K562 (cell line): ENCODE measurements around the gene STX2. TPM values are rescaled to one million over a fixed set of nuclear protein-coding genes. Genes with fewer than 3 reads are reported as not detected.

ENCODE experiments used
- ARID2 ChIP-seq: fragments of 450-650 bp; IDR thresholded peaks from 2 replicates; pipeline ENCODE4 v1.6.1; 2017; ENCODE audit warnings: antibody characterized with exemption, mild to moderate bottlenecking
- CC2D1A ChIP-seq: fragments of 450-650 bp; IDR thresholded peaks from 2 replicates; pipeline ENCODE4 v1.6.1; 2017; ENCODE audit warnings: mild to moderate bottlenecking
- CHCHD3 ChIP-seq: fragments of 250-450 bp; sonication (Bioruptor Pico); IDR thresholded peaks from 2 replicates; pipeline ENCODE4 v2.1.2; 2022; ENCODE audit warnings: mild to moderate bottlenecking
- CHD4 ChIP-seq: fragments of 200-600 bp; sonication (generic); IDR thresholded peaks from 3 replicates; pipeline ENCODE4 v1.6.1; 2012; ENCODE audit warnings: low read depth, mild to moderate bottlenecking, mixed read lengths, low read length, inconsistent platforms; ENCODE audit not compliant: insufficient read depth, insufficient replicate concordance, poor library complexity, severe bottlenecking
- DIDO1 ChIP-seq: fragments of 450-650 bp; IDR thresholded peaks from 2 replicates; pipeline ENCODE4 v1.6.1; 2016; ENCODE audit warnings: low read depth, missing biosample characterization, missing genetic modification characterization
- DNMT1 ChIP-seq: fragments of 450-650 bp; IDR thresholded peaks from 2 replicates; pipeline ENCODE4 v1.6.1; 2016; ENCODE audit warnings: antibody characterized with exemption, mild to moderate bottlenecking
- FOXK2 ChIP-seq, 2 experiments: fragments of 450-650 bp; IDR thresholded peaks in 1 of 2; conservative IDR thresholded peaks in 1 of 2; 2 replicates each; pipeline ENCODE4 v1.6.1; 2016; ENCODE audit warnings: low read depth in 2 of 2, mild to moderate bottlenecking in 1 of 2
- HDAC1 ChIP-seq, 2 experiments: fragments of 450-650 bp; IDR thresholded peaks; 2 replicates each; pipeline ENCODE4 v1.6.1; 2016 to 2017; ENCODE audit warnings: inconsistent platforms in 1 of 2, mild to moderate bottlenecking in 1 of 2, moderate library complexity in 1 of 2
- HNRNPUL1 ChIP-seq: fragments of 200-400 bp; formaldehyde crosslinking; IDR thresholded peaks from 2 replicates; pipeline ENCODE4 v1.6.1; 2017; ENCODE audit warnings: low read length
- JUND ChIP-seq, 2 experiments: IDR thresholded peaks; 2 replicates in 1 of 2; 3 replicates in 1 of 2; pipeline ENCODE4 v1.6.1; 2011; ENCODE audit warnings: borderline replicate concordance in 2 of 2, low read depth in 2 of 2, low read length in 2 of 2, improper control_type of control experiment in 1 of 2, missing biosample characterization in 1 of 2, missing genetic modification characterization in 1 of 2, missing genetic modification reagents in 1 of 2
- KHSRP ChIP-seq: fragments of 450-650 bp; IDR thresholded peaks from 2 replicates; pipeline ENCODE4 v1.6.1; 2017
- LARP7 ChIP-seq: fragments of 450-650 bp; IDR thresholded peaks from 2 replicates; pipeline ENCODE4 v1.6.1; 2016
- MEF2D ChIP-seq: conservative IDR thresholded peaks from 2 replicates; pipeline ENCODE4 v1.6.1; 2016; ENCODE audit warnings: low read depth, missing genetic modification characterization, missing compliant biosample characterization
- NCOA1 ChIP-seq: fragments of 450-650 bp; IDR thresholded peaks from 2 replicates; pipeline ENCODE4 v1.6.1; 2016; ENCODE audit warnings: low read depth
- ZNF384 ChIP-seq: IDR thresholded peaks from 2 replicates; pipeline ENCODE4 v1.6.1; 2012; ENCODE audit warnings: low read depth, low read length, improper control_type of control experiment
- ZNF589 ChIP-seq: fragments of 200-800 bp; sonication (Bioruptor generic); IDR thresholded peaks from 2 replicates; pipeline ENCODE4 v1.6.1; 2016; ENCODE audit warnings: low read depth, missing genetic modification characterization, missing compliant biosample characterization
- ZNF785 ChIP-seq: fragments of 250-450 bp; sonication (Bioruptor Pico); IDR thresholded peaks from 2 replicates; pipeline ENCODE4 v1.4.0; 2020; ENCODE audit warnings: mild to moderate bottlenecking
- ZZZ3 ChIP-seq: fragments of 450-650 bp; IDR thresholded peaks from 2 replicates; pipeline ENCODE4 v1.6.1; 2016; ENCODE audit warnings: antibody characterized with exemption, mild to moderate bottlenecking, moderate library complexity
- polyA plus RNA-seq, 8 experiments: library from polyadenylated mRNA; depleted of rRNA in 4 of 8; stranded (reverse) in 5 of 8; unstranded in 3 of 8; fragments of >200 nt; fragmentation: Nextera tagmentation in 2 of 8; fragmentation: Illumina TruSeq in 1 of 8; extraction: Ambion mirVana in 2 of 8; extraction: Trizol in 1 of 8; gene quantifications; 2 replicates each; pipeline versions ENCODE4 v1.2.1 to v1.2.3, GENCODE V29; 2011 to 2014; ENCODE audit warnings: inconsistent platforms in 1 of 8, missing spikeins in 1 of 8
- total RNA-seq, 7 experiments: library from RNA; depleted of rRNA in 6 of 7; stranded (reverse); fragments of >200 nt in 6 of 7; fragmentation: Illumina TruSeq in 2 of 7; extraction: Trizol in 2 of 7; gene quantifications; 2 replicates each; pipeline versions ENCODE4 v1.2.1 to v1.2.3, GENCODE V29; 2011 to 2021; ENCODE audit warnings: low replicate concordance in 1 of 7
- TF ChIP-seq, protein P1 (sequence below): fragments of 450-650 bp; formaldehyde crosslinking; conservative IDR thresholded peaks from 2 replicates; pipeline ENCODE4 v1.4.0; 2022; ENCODE audit warnings: mild to moderate bottlenecking, missing genetic modification characterization
- TF ChIP-seq, protein P2 (sequence below): fragments of 450-650 bp; IDR thresholded peaks from 2 replicates; pipeline ENCODE4 v1.6.1; 2016; ENCODE audit warnings: low read depth

Gene STX2
- total and polyA plus RNA-seq, 9 of the 15 experiments (the other 6 are each of a cell fraction or from before 2014, with no cell fraction given) = 22.2 to 54.6 (median 30.8) TPM

DNA sequence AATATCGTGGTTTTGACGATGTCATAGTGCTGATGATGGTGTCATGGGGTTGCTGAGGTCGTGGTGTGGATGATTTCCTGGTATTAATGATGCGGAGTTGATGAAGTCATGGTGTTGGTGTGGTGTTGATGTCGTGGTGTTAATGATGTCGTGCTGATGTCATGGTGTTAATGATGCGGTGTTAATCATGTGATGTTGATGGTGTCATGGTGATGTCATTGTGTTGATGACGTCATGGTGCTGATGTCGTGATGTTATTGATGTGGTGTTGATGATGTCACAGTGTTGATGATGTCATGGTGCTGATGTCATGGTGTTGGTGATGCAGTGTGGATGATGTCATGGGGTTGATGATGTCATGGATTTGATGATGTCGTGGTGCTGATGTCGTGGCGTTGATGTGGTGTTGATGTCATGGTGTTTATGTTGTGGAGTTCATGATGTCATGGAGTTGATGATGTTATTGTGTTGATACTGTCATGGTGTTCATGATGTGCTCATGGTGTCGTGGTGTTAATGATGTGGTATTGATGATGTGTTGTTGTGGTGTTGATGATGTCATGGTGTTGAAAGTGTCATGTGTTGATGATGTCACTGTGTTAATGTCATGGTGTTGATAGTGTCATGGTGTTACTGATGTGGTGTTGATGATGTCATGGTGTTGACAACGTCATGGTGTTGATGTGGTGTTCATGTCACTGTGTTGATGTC, 74.4 kb downstream of the STX2 start (continued):
- TF ChIP-seq ARID2 (no peak), ZNF384 (no peak), HDAC1 (IDR thresholded peaks at IDR 0.05) (0 out of 4 replicates have a peak, but pooled peaks of 1 of the 2 experiments have one; percentile 13), CHD4 (peak; percentile 13), NCOA1 (peak; percentile 100), DNMT1 (no peak), CHCHD3 (CRISPR knock-in tag) (no peak), JUND (IDR thresholded peaks at IDR 0.05; ENCODE audit: borderline replicate concordance, low read depth, low read length) (peak; percentile 85), JUND (tag; IDR thresholded peaks at IDR 0.05; ENCODE audit: borderline replicate concordance, low read depth, low read length) (peak; percentile 97), KHSRP (peak; percentile 99), ZNF589 (CRISPR knock-in tag) (no peak), DIDO1 (peak; percentile 28; the same call in 1 of the 2 replicates), MEF2D (no peak; the same call in none of the 2 replicates), ZZZ3 (0 out of 2 replicates have a peak, but pooled peaks have one; percentile 53), ZNF785 (CRISPR knock-in tag) (no peak), FOXK2 (conservative IDR thresholded peaks at IDR 0.05 in 1 of 2, IDR thresholded peaks at IDR 0.05 in 1 of 2; ENCODE audit: low read depth in 2 of 2) (peak in 1 of 2 experiments; percentile 73; a peak in 3 of 4 replicates), LARP7 (peak; percentile 21; the same call in 1 of the 2 replicates), HNRNPUL1 (no peak), CC2D1A (no peak)
- TF ChIP-seq, protein P1, sequence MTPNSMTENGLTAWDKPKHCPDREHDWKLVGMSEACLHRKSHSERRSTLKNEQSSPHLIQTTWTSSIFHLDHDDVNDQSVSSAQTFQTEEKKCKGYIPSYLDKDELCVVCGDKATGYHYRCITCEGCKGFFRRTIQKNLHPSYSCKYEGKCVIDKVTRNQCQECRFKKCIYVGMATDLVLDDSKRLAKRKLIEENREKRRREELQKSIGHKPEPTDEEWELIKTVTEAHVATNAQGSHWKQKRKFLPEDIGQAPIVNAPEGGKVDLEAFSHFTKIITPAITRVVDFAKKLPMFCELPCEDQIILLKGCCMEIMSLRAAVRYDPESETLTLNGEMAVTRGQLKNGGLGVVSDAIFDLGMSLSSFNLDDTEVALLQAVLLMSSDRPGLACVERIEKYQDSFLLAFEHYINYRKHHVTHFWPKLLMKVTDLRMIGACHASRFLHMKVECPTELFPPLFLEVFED = no peak
- TF ChIP-seq, protein P2, sequence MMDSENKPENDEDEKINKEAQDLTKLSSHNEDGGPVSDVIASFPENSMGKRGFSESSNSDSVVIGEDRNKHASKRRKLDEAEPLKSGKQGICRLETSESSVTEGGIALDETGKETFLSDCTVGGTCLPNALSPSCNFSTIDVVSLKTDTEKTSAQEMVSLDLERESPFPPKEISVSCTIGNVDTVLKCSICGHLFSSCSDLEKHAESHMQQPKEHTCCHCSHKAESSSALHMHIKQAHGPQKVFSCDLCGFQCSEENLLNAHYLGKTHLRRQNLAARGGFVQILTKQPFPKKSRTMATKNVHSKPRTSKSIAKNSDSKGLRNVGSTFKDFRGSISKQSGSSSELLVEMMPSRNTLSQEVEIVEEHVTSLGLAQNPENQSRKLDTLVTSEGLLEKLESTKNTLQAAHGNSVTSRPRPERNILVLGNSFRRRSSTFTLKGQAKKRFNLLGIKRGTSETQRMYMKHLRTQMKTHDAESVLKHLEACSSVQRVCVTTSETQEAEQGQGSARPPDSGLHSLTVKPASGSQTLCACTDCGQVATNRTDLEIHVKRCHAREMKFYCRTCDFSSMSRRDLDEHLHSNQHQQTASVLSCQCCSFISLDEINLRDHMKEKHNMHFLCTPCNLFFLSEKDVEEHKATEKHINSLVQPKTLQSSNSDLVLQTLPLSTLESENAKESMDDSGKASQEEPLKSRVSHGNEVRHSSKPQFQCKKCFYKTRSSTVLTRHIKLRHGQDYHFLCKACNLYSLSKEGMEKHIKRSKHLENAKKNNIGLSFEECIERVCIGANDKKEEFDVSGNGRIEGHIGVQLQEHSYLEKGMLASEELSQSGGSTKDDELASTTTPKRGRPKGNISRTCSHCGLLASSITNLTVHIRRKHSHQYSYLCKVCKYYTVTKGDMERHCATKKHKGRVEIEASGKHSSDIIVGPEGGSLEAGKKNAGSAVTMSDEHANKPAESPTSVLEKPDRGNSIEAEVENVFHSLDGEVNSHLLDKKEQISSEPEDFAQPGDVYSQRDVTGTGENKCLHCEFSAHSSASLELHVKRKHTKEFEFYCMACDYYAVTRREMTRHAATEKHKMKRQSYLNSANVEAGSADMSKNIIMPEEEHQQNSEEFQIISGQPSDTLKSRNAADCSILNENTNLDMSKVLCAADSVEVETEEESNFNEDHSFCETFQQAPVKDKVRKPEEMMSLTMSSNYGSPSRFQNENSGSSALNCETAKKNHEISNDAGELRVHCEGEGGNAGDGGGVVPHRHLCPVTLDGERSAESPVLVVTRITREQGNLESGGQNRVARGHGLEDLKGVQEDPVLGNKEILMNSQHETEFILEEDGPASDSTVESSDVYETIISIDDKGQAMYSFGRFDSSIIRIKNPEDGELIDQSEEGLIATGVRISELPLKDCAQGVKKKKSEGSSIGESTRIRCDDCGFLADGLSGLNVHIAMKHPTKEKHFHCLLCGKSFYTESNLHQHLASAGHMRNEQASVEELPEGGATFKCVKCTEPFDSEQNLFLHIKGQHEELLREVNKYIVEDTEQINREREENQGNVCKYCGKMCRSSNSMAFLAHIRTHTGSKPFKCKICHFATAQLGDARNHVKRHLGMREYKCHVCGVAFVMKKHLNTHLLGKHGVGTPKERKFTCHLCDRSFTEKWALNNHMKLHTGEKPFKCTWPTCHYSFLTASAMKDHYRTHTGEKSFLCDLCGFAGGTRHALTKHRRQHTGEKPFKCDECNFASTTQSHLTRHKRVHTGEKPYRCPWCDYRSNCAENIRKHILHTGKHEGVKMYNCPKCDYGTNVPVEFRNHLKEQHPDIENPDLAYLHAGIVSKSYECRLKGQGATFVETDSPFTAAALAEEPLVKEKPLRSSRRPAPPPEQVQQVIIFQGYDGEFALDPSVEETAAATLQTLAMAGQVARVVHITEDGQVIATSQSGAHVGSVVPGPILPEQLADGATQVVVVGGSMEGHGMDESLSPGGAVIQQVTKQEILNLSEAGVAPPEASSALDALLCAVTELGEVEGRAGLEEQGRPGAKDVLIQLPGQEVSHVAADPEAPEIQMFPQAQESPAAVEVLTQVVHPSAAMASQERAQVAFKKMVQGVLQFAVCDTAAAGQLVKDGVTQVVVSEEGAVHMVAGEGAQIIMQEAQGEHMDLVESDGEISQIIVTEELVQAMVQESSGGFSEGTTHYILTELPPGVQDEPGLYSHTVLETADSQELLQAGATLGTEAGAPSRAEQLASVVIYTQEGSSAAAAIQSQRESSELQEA = no peak
